ENCODE results near the gene CHD3.

The CHD3 gene

GRCh38 chr17:7888184-7888920 lies at the start of gene CHD3:
Gene CHD3 (plus strand): TSS chr17:7888789. CDS start chr17:7889001, 212 bp downstream.
- Histone ChIP-seq H3K9me3 (ENCODE audit: insufficient read depth, low read depth, low read length) (no peaks in the 10 kb centered on the region), H3K4me2 (ENCODE audit: low read depth, low read length, poor library complexity, severe bottlenecking) (peak within 1 kb of the TSS; percentile 96), H3K4me3 (ENCODE audit: low read length, poor library complexity, severe bottlenecking) (peak within 1 kb of the TSS; percentile 89), H3K27me3 (ENCODE audit: insufficient read depth, low read length, poor library complexity, severe bottlenecking) (no peaks in the 10 kb centered on the region), H3K9ac (ENCODE audit: low read depth, low read length, poor library complexity, severe bottlenecking) (peak within 1 kb of the TSS; percentile 89), H4K20me1 (ENCODE audit: insufficient read depth, low read length, poor library complexity, severe bottlenecking) (peaks cover 33% of the 10 kb centered on the region), H2AFZ (ENCODE audit: low read length) (no peak within 1 kb of the TSS), H3K36me3 (ENCODE audit: insufficient read depth, low read length) (peaks cover 35% of the 10 kb centered on the region; the same call in 1 of the 2 replicates), H3K9me2 (replicated peaks; ENCODE audit: low read depth, low read length) (no peaks in the 10 kb centered on the region), H3K79me2 (ENCODE audit: insufficient read depth, low read length) (peaks cover 72% of the 10 kb centered on the region), H3F3A (ENCODE audit: low read depth) (peaks cover 12% of the 10 kb centered on the region), H3K4me1 (ENCODE audit: insufficient read depth, low read length, poor library complexity, severe bottlenecking) (peaks cover 28% of the 10 kb centered on the region)
- no peak for TF ChIP-seq EZH2phosphoT487 (IDR thresholded peaks at IDR 0.05; ENCODE audit: borderline replicate concordance)
- TF ChIP-seq CTCF (conservative IDR thresholded peaks at IDR 0.05; ENCODE audit: low read length), result no peak

DNA sequence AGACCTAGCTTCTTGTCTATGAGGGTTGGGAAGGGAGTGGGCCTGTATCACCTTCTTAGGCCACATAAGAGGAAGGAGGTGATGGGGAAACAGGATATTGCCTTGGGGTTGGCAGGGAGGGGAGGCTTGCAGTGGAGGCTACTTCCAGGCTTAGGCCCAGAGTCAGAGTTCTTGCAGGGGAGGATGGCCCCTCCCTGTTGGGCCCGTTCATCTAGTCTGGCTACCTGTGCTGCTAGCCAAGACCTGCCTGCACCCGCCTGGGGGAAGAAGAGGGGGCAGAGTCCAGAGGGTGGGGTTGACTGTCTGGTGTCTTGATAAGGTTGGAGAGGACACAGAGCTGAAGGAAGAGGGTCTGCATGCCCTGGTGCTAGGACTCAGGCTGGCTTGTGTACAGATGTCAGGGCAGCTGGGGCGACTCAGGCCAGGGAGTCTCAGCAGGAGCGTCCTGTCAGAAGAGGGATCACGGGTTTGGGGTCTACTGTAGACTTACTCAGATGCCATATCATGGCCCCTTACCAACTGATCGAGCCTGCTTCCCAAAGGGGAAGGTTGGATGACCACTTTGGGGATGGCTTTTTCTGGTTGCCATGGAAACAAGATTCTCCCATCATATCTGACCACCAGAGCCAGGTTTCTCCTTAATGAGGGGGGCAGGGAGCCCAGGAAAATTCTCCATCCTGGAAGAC lies 49.3 kb upstream of the CHD3 start:
- Histone ChIP-seq H3K4me3 (ENCODE audit: low read length, poor library complexity, severe bottlenecking) (peak overlapping the region; percentile 88), H2AFZ (ENCODE audit: low read length) (no peak overlapping the region), H3K9me3 (ENCODE audit: insufficient read depth, low read depth, low read length) (no peaks in the 10 kb centered on the region), H3K79me2 (ENCODE audit: insufficient read depth, low read length) (peaks cover 71% of the 10 kb centered on the region; the same call in 1 of the 2 replicates), H3F3A (ENCODE audit: low read depth) (peaks cover 15% of the 10 kb centered on the region; the same call in 1 of the 2 replicates), H4K20me1 (ENCODE audit: insufficient read depth, low read length, poor library complexity, severe bottlenecking) (peaks cover 54% of the 10 kb centered on the region), H3K9me2 (replicated peaks; ENCODE audit: low read depth, low read length) (no peaks in the 10 kb centered on the region), H3K4me1 (ENCODE audit: insufficient read depth, low read length, poor library complexity, severe bottlenecking) (peaks cover 51% of the 10 kb centered on the region), H3K4me2 (ENCODE audit: low read depth, low read length, poor library complexity, severe bottlenecking) (peak overlapping the region; percentile 98), H3K9ac (ENCODE audit: low read depth, low read length, poor library complexity, severe bottlenecking) (peak overlapping the region; percentile 61), H3K27me3 (ENCODE audit: insufficient read depth, low read length, poor library complexity, severe bottlenecking) (no peaks in the 10 kb centered on the region), H3K36me3 (ENCODE audit: insufficient read depth, low read length) (no peaks in the 10 kb centered on the region)
- TF ChIP-seq EZH2phosphoT487 (IDR thresholded peaks at IDR 0.05; ENCODE audit: borderline replicate concordance), result no peak
- TF ChIP-seq CTCF (conservative IDR thresholded peaks at IDR 0.05; ENCODE audit: low read length), result no peak

DNA sequence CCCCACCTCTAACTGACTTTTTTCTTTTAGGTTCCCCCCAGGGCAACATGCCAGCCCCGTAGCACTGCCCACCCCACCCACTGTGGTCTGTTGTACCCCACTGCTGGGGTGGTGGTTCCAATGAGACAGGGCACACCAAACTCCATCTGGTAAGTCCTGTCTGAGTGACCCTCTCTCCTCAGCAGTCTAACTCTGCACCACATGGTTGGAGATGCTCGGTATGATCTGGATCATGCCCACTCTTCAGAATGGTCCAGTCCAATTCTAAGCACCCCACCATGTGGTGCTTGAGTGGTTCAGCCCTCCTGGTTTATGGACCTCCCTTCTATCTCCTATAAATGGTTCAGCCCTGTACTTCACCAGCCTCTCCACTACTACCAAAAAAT lies 48.7 kb upstream of the CHD3 start:
- Histone ChIP-seq H2AFZ (ENCODE audit: low read length) (no peak overlapping the region), H3K27me3 (ENCODE audit: insufficient read depth, low read length, poor library complexity, severe bottlenecking) (no peaks in the 10 kb centered on the region), H3K9ac (ENCODE audit: low read depth, low read length, poor library complexity, severe bottlenecking) (peak overlapping the region; percentile 77), H3K79me2 (ENCODE audit: insufficient read depth, low read length) (peaks cover 76% of the 10 kb centered on the region; the same call in 1 of the 2 replicates), H3K4me3 (ENCODE audit: low read length, poor library complexity, severe bottlenecking) (peak overlapping the region; percentile 88), H4K20me1 (ENCODE audit: insufficient read depth, low read length, poor library complexity, severe bottlenecking) (peaks cover 59% of the 10 kb centered on the region), H3K36me3 (ENCODE audit: insufficient read depth, low read length) (no peaks in the 10 kb centered on the region), H3K9me2 (replicated peaks; ENCODE audit: low read depth, low read length) (no peaks in the 10 kb centered on the region), H3F3A (ENCODE audit: low read depth) (peaks cover 14% of the 10 kb centered on the region; the same call in 1 of the 2 replicates), H3K4me2 (ENCODE audit: low read depth, low read length, poor library complexity, severe bottlenecking) (peak overlapping the region; percentile 98), H3K4me1 (ENCODE audit: insufficient read depth, low read length, poor library complexity, severe bottlenecking) (peaks cover 51% of the 10 kb centered on the region), H3K9me3 (ENCODE audit: insufficient read depth, low read depth, low read length) (no peaks in the 10 kb centered on the region)
- no peak for TF ChIP-seq EZH2phosphoT487 (IDR thresholded peaks at IDR 0.05; ENCODE audit: borderline replicate concordance)
- TF ChIP-seq CTCF (conservative IDR thresholded peaks at IDR 0.05; ENCODE audit: low read length), result no peak

Measured in Loucy (cell line).